Fibroblast of lung (primary cell): ENCODE results near the gene DDIT4. TPM values are rescaled to one million over a fixed set of nuclear protein-coding genes. Genes with fewer than 3 reads are reported as not detected.

Experiments
- DNase-seq, 2 donors: peaks; one replicate each; pipeline versions ENCODE4 v3.0.0 to v3.0.0-alpha.2; 2010; ENCODE audit warnings: low read depth in 2 of 2
- H2AFZ ChIP-seq: 2 replicates; pipeline ENCODE4 v1.5.1; 2012; ENCODE audit warnings: low read length, control low read depth, inconsistent platforms
- H3K27ac ChIP-seq: 2 replicates; pipeline ENCODE4 v1.5.1; 2011; ENCODE audit warnings: low read length, control low read depth; ENCODE audit not compliant: insufficient read depth
- H3K27me3 ChIP-seq: 2 replicates; pipeline ENCODE4 v1.5.1; 2011; ENCODE audit warnings: mild to moderate bottlenecking, low read length; ENCODE audit not compliant: control insufficient read depth, insufficient read depth
- H3K36me3 ChIP-seq: 2 replicates; pipeline ENCODE4 v1.5.1; 2011; ENCODE audit warnings: low read length; ENCODE audit not compliant: control insufficient read depth, insufficient read depth
- H3K4me1 ChIP-seq: 2 replicates; pipeline ENCODE4 v1.5.1; 2011; ENCODE audit warnings: low read length; ENCODE audit not compliant: control insufficient read depth, insufficient read depth; ENCODE audit errors: extremely low read depth
- H3K4me2 ChIP-seq: 2 replicates; pipeline ENCODE4 v1.5.1; 2011; ENCODE audit warnings: low read length, control low read depth; ENCODE audit not compliant: insufficient read depth; ENCODE audit errors: extremely low read depth
- H3K4me3 ChIP-seq, 4 experiments: fragments of 200-600 bp in 1 of 4; sonication (generic) in 1 of 4; replicated peaks in 1 of 4; 2 replicates each; pipeline ENCODE4 v1.5.1; 2011 to 2016; ENCODE audit warnings: low read length in 4 of 4, low read depth in 3 of 4, mild to moderate bottlenecking in 3 of 4, control low read depth in 2 of 4, inconsistent platforms in 1 of 4, mixed read lengths in 1 of 4; ENCODE audit not compliant: insufficient read depth in 1 of 4; ENCODE audit errors: control extremely low read depth in 1 of 4
- H3K79me2 ChIP-seq: 2 replicates; pipeline ENCODE4 v1.5.1; 2012; ENCODE audit warnings: mild to moderate bottlenecking, low read length, inconsistent platforms; ENCODE audit not compliant: control insufficient read depth, insufficient read depth
- H3K9ac ChIP-seq: 2 replicates; pipeline ENCODE4 v1.5.1; 2011; ENCODE audit warnings: mild to moderate bottlenecking, low read length, control low read depth; ENCODE audit not compliant: insufficient read depth
- H3K9me3 ChIP-seq: 2 replicates; pipeline ENCODE4 v1.5.1; 2012; ENCODE audit warnings: low read depth, low read length; ENCODE audit not compliant: control insufficient read depth, insufficient read depth
- H4K20me1 ChIP-seq: 2 replicates; pipeline ENCODE4 v1.5.1; 2011; ENCODE audit warnings: low read length; ENCODE audit not compliant: control insufficient read depth, insufficient read depth; ENCODE audit errors: extremely low read depth
- CTCF ChIP-seq, 2 donors: IDR thresholded peaks in 1 of 2; conservative IDR thresholded peaks in 1 of 2; 1 replicate in 1 of 2; 2 replicates in 1 of 2; pipeline ENCODE4 v1.5.1; 2011 to 2012; ENCODE audit warnings: low read length in 2 of 2, control low read depth in 1 of 2, inconsistent platforms in 1 of 2, low read depth in 1 of 2, mild to moderate bottlenecking in 1 of 2
- EZH2 ChIP-seq: IDR thresholded peaks from 2 replicates; pipeline ENCODE4 v1.5.1; 2012; ENCODE audit warnings: low read length, control low read depth, mild to moderate bottlenecking; ENCODE audit errors: missing control alignments
- polyA plus RNA-seq, 2 donors: library from polyadenylated mRNA; depleted of rRNA in 1 of 2; stranded (reverse) in 1 of 2; unstranded in 1 of 2; fragments of >200 nt; gene quantifications; 2 replicates each; pipeline ENCODE4 v1.2.1, GENCODE V29; 2011 to 2012; ENCODE audit warnings: missing spikeins in 1 of 2
- total RNA-seq: library from RNA; depleted of rRNA; stranded (reverse); fragments of >200 nt; gene quantifications from 2 replicates; pipeline ENCODE4 v1.2.1, GENCODE V29; 2014

Gene DDIT4
- total and polyA plus RNA-seq, 2 donors (not counting 1 experiment from before 2014, with no cell fraction given): 51.3 to 662 TPM

- peak overlapping the region; percentile 96 for H3K27ac ChIP-seq
- no peaks in the 10 kb centered on the region for H3K27me3 ChIP-seq
- peak; percentile 97 to 99 for DNase-seq
- H4K20me1 ChIP-seq: no peaks in the 10 kb centered on the region
- TF ChIP-seq CTCF (conservative IDR thresholded peaks at IDR 0.05 in 1 of 2, IDR thresholded peaks at IDR 0.05 in 1 of 2; ENCODE audit: low read depth in 1 of 2, low read length in 2 of 2): no peak
- TF ChIP-seq EZH2: no peak
- peak overlapping the region; percentile 88 for H3K9ac ChIP-seq
- no peaks in the 10 kb centered on the region for H3K36me3 ChIP-seq
- H3K79me2 ChIP-seq: no peaks in the 10 kb centered on the region
- H3K4me3 ChIP-seq: peak overlapping the region; percentile 44 to 59 (median 52)
- peak overlapping the region; percentile 75 for H2AFZ ChIP-seq
- H3K4me1 ChIP-seq: peaks cover 11% of the 10 kb centered on the region
- no peaks in the 10 kb centered on the region for H3K9me3 ChIP-seq
- peak overlapping the region; percentile 72 for H3K4me2 ChIP-seq
Measured at GRCh38 chr10:72297805-72298591, 24.3 kb downstream of the DDIT4 start.

DNA sequence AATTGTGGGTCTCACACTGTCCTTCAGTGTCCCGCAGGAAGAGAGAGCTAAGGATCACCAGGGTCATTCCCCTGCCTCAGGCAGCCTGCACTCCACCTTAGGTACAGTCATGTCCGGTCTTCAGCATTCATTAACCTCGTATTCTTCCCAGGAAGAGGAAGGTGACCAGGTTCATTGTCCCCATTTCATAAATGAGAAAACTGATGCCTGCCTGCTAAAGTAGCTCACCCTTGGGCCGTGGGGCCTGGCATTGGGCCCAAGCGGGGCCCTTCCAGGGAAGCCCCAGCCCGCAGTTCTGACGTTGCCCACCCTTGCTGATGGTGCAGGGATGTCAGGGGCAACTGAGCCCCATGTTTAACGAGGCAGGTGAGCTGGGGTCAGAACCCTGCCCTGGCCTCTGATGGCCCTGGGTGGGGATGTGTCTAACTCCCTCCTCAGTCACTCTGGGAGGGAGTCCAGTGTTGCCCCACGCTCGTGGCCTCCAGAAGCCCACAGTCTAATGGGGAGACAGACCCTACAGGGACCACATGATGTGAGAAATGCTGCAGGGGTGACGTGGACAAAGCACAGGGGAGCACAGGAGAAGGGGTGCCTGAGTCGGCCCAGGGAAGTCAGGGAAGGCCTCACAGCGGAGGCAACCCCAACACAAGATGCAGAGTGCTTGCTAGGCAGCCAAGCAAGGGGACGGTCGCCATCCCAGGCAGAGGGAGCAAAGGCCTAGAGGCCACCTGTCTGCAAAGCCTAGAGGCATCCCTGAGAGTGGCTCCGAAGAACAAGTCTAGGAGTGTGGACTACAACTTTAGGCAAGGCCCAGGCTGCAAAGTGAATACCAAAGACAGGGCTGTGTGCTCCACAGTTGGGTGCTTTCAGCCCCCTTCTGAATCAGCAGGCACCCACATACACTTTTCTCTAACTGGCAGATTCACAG is 25.1 kb downstream of the DDIT4 start:
- no peaks in the 10 kb centered on the region for H3K9me3 ChIP-seq
- peaks cover 11% of the 10 kb centered on the region for H3K4me1 ChIP-seq
- no peaks in the 10 kb centered on the region for H3K36me3 ChIP-seq
- H3K27ac ChIP-seq: peak overlapping the region; percentile 96
- H3K27me3 ChIP-seq: no peaks in the 10 kb centered on the region
- no peak for DNase-seq
- no peak overlapping the region for H3K9ac ChIP-seq
- peak overlapping the region; percentile 48 for H3K4me2 ChIP-seq
- no peak overlapping the region for H3K4me3 ChIP-seq
- TF ChIP-seq CTCF (conservative IDR thresholded peaks at IDR 0.05 in 1 of 2, IDR thresholded peaks at IDR 0.05 in 1 of 2; ENCODE audit: low read depth in 1 of 2, low read length in 2 of 2): no peak
- no peak for TF ChIP-seq EZH2
- no peaks in the 10 kb centered on the region for H4K20me1 ChIP-seq
- H3K79me2 ChIP-seq: no peaks in the 10 kb centered on the region
- H2AFZ ChIP-seq: peak overlapping the region; percentile 75
